ENCODE data around the gene RGL2. TPM values are rescaled to one million over a fixed set of nuclear protein-coding genes. Genes with fewer than 3 reads are reported as not detected.
A peak's percentile ranks its signal among the peaks of the same experiment; 100 is the strongest.

Gene RGL2
- total RNA-seq, 1 donor from 2014 or later = 112 TPM

- TF ChIP-seq, protein P1, sequence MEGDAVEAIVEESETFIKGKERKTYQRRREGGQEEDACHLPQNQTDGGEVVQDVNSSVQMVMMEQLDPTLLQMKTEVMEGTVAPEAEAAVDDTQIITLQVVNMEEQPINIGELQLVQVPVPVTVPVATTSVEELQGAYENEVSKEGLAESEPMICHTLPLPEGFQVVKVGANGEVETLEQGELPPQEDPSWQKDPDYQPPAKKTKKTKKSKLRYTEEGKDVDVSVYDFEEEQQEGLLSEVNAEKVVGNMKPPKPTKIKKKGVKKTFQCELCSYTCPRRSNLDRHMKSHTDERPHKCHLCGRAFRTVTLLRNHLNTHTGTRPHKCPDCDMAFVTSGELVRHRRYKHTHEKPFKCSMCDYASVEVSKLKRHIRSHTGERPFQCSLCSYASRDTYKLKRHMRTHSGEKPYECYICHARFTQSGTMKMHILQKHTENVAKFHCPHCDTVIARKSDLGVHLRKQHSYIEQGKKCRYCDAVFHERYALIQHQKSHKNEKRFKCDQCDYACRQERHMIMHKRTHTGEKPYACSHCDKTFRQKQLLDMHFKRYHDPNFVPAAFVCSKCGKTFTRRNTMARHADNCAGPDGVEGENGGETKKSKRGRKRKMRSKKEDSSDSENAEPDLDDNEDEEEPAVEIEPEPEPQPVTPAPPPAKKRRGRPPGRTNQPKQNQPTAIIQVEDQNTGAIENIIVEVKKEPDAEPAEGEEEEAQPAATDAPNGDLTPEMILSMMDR (IDR thresholded peaks at IDR 0.05; ENCODE audit: unreplicated experiment) = peak; percentile 49
- Mint-ChIP-seq H3K36me3 (peaks cover 21% of the 10 kb centered on the region), H3K27me3 (ENCODE audit: low read depth) (peaks cover 14% of the 10 kb centered on the region), H3K27ac (peak overlapping the region; percentile 71), H3K4me1 (peaks cover 18% of the 10 kb centered on the region), H3K9me3 (no peaks in the 10 kb centered on the region), H3K4me3 (peak overlapping the region; percentile 81)
- DNase-seq (ENCODE audit: low spot score in 2 of 2, unreplicated experiment in 2 of 2) = no peak
Observed at GRCh38 chr6:33248643-33248931, 50.2 kb downstream of the RGL2 start.

DNA sequence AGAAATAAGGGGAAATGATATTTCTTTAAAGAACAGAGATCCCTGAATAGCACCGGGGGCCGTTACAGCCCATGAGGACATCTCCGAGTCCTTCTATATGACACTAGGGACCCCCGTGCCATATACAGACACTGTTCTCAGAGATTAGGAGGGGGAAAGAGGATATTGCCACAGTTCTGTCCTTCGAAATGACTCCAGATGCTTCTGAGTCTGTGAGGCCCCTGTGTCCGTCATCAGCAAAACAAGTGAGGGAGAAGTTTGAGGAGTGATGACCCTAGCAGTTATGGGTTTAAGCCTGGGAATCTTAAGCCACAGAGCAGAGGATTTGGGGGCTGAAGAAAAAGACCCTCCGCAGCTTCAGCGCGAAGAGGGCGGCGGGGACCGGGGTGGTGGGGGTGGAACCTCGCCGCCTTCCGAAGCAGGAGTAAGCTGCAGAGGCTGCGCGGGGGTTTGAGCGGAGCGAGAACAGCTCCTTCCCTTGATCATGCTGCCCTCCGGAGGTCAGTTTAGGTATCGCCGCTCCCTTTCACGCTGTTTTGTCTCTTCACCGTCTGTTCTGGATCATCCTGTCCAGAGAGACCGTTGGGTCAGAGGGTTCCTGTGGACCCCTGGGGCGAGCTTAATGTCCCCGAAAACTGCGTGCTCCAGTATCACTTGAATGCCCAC lies 50.6 kb downstream of the RGL2 start:
- TF ChIP-seq, protein P1 (IDR thresholded peaks at IDR 0.05; ENCODE audit: unreplicated experiment) = peak; percentile 85
- Mint-ChIP-seq H3K36me3 (peaks cover 21% of the 10 kb centered on the region), H3K27me3 (ENCODE audit: low read depth) (peaks cover 19% of the 10 kb centered on the region), H3K4me1 (peaks cover 18% of the 10 kb centered on the region), H3K27ac (peak overlapping the region; percentile 71), H3K9me3 (no peaks in the 10 kb centered on the region), H3K4me3 (peak overlapping the region; percentile 81)
- DNase-seq (ENCODE audit: low spot score in 2 of 2, unreplicated experiment in 2 of 2) = peak; percentile 81 to 94

- Mint-ChIP-seq H3K27ac (no peak overlapping the region), H3K4me1 (peaks cover 5% of the 10 kb centered on the region), H3K4me3 (no peak overlapping the region), H3K27me3 (ENCODE audit: low read depth) (peaks cover 48% of the 10 kb centered on the region), H3K9me3 (no peaks in the 10 kb centered on the region), H3K36me3 (no peaks in the 10 kb centered on the region)
- no peak for DNase-seq (ENCODE audit: low spot score in 2 of 2, unreplicated experiment in 2 of 2)
- TF ChIP-seq, protein P1 (IDR thresholded peaks at IDR 0.05; ENCODE audit: unreplicated experiment) = no peak
Observed at GRCh38 chr6:33243476-33243875, 55.3 kb downstream of the RGL2 start.

DNA sequence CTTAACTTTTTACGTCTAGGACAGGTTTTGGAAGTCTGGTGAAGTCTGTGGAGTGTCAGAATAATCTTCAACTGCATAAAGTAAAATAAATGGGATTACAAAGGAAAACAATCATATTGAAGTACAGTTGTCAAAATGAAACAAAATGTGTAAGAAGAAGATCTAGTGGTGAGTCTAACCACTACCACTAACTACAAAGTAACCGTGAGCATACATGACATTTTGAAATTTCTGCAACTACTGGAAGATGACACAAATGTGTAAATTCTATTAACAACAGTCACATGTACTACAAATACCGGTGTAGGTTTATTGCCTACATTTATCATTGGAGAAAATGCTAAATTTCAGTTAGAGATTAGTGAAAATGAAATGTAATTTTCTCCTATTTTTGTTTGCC lies 56.8 kb downstream of the RGL2 start:
- no peak overlapping the region for H3K4me3 Mint-ChIP-seq
- H3K27ac Mint-ChIP-seq = no peak overlapping the region
- H3K36me3 Mint-ChIP-seq = no peaks in the 10 kb centered on the region
- no peaks in the 10 kb centered on the region for H3K9me3 Mint-ChIP-seq
- H3K27me3 Mint-ChIP-seq (ENCODE audit: low read depth) = peaks cover 48% of the 10 kb centered on the region
- no peak for DNase-seq (ENCODE audit: low spot score in 2 of 2, unreplicated experiment in 2 of 2)
- H3K4me1 Mint-ChIP-seq = no peaks in the 10 kb centered on the region
- TF ChIP-seq, protein P1 (IDR thresholded peaks at IDR 0.05; ENCODE audit: unreplicated experiment) = no peak

Small RNAs within 50 kb of the gene (microRNA-seq; reads per million reads assigned to microRNA genes)
- gene MIR6834 = not detected
- gene MIR6873 = not detected

Other genes starting within 250 kb of the RGL2 start
- 2.0 to 2.2 TPM (median 2.0 TPM) in 3 replicates for gene HLA-DPA1, start 225.3 kb downstream of the RGL2 start, total RNA-seq
- 12.0 to 12.7 TPM (median 12.0 TPM) in 3 replicates for gene HLA-DPB1, start 223.0 kb downstream of the RGL2 start, total RNA-seq
- 12.6 to 14.4 TPM (median 14.2 TPM) in 3 replicates for gene COL11A2, start 106.5 kb downstream of the RGL2 start, total RNA-seq
- 67.6 to 70.4 TPM (median 70.3 TPM) in 3 replicates for gene RXRB, start 98.3 kb downstream of the RGL2 start, total RNA-seq
- gene SLC39A7, start 98.1 kb downstream of the RGL2 start, total RNA-seq = 138 to 140 TPM (median 140 TPM) in 3 replicates
- 15.0 to 15.3 TPM (median 15.1 TPM) in 3 replicates for gene HSD17B8, start 94.3 kb downstream of the RGL2 start, total RNA-seq
- 55.8 to 59.0 TPM (median 56.0 TPM) in 3 replicates for gene RING1, start 90.4 kb downstream of the RGL2 start, total RNA-seq
- gene VPS52, start 27.1 kb downstream of the RGL2 start, total RNA-seq = 67.2 to 69.8 TPM (median 69.6 TPM) in 3 replicates
- 2,626 to 2,771 TPM (median 2,750 TPM) in 3 replicates for gene RPS18, start 26.9 kb downstream of the RGL2 start, total RNA-seq
- gene B3GALT4, start 21.8 kb downstream of the RGL2 start, total RNA-seq = 3.9 to 4.6 TPM (median 4.3 TPM) in 3 replicates
- gene WDR46, start 9.7 kb downstream of the RGL2 start, total RNA-seq = 46.2 to 53.6 TPM (median 52.0 TPM) in 3 replicates
- gene PFDN6, start 9.3 kb downstream of the RGL2 start, total RNA-seq = 38.7 to 43.0 TPM (median 39.9 TPM) in 3 replicates
- gene TAPBP, start 15.1 kb upstream of the RGL2 start, total RNA-seq = 62.8 to 68.3 TPM (median 64.4 TPM) in 3 replicates
- gene ZBTB22, start 18.8 kb upstream of the RGL2 start, total RNA-seq = 33.2 to 36.0 TPM (median 35.8 TPM) in 3 replicates
- 31.9 to 33.2 TPM (median 33.1 TPM) in 3 replicates for gene DAXX, start 24.0 kb upstream of the RGL2 start, total RNA-seq
- gene KIFC1, start 92.9 kb upstream of the RGL2 start, total RNA-seq = 30.1 to 31.3 TPM (median 30.3 TPM) in 3 replicates
- gene PHF1, start 112.1 kb upstream of the RGL2 start, total RNA-seq = 61.0 to 63.6 TPM (median 63.0 TPM) in 3 replicates
- gene CUTA, start 119.2 kb upstream of the RGL2 start, total RNA-seq = 238 to 239 TPM (median 239 TPM) in 3 replicates
- gene SYNGAP1, start 121.1 kb upstream of the RGL2 start, total RNA-seq = 57.7 to 66.1 TPM (median 65.1 TPM) in 3 replicates
- gene ZBTB9, start 155.6 kb upstream of the RGL2 start, total RNA-seq = 9.6 to 10.2 TPM (median 10.0 TPM) in 3 replicates

Measured in mesothelial cell of epicardium (in vitro differentiated cells).